DND-41 (cell line): Measurements from ENCODE around the gene MCHR1.
A peak's percentile ranks its signal among the peaks of the same experiment; 100 is the strongest.

Source experiments
- ATAC-seq: fragments of 200-7000 bp; cut with Tn5 transposase; 3 replicates; pipeline ENCODE4 v1.9.1; 2021; ENCODE audit warnings: low read depth; ENCODE audit not compliant: insufficient read depth
- DNase-seq: peaks from one replicate; pipeline ENCODE4 v3.0.0-alpha.2; 2020
- H2AFZ ChIP-seq: 2 replicates; pipeline ENCODE4 v1.6.0; 2012; ENCODE audit warnings: low read depth, low read length
- H3K27ac ChIP-seq: 2 replicates; pipeline ENCODE4 v1.5.1; 2012; ENCODE audit warnings: low read length, inconsistent platforms
- H3K27me3 ChIP-seq: fragments of 200-600 bp; sonication (generic); 2 replicates; pipeline ENCODE4 v1.6.0; 2012; ENCODE audit warnings: low read length, mild to moderate bottlenecking, inconsistent platforms; ENCODE audit not compliant: insufficient read depth, poor library complexity
- H3K36me3 ChIP-seq: 2 replicates; pipeline ENCODE4 v1.5.1; 2012; ENCODE audit warnings: low read length, inconsistent platforms; ENCODE audit not compliant: insufficient read depth
- H3K4me1 ChIP-seq: 2 replicates; pipeline ENCODE4 v1.5.1; 2012; ENCODE audit warnings: mild to moderate bottlenecking, low read length; ENCODE audit not compliant: insufficient read depth
- H3K4me2 ChIP-seq: 2 replicates; pipeline ENCODE4 v1.6.0; 2012; ENCODE audit warnings: mild to moderate bottlenecking, moderate library complexity, low read length, inconsistent platforms; ENCODE audit not compliant: insufficient read depth
- H3K4me3 ChIP-seq, 2 experiments: fragments of 200-600 bp in 1 of 2; shearing (Covaris generic) in 1 of 2; 2 replicates each; pipeline ENCODE4 v1.5.1; 2012 to 2016; ENCODE audit warnings: inconsistent platforms in 2 of 2, low read length in 2 of 2, mild to moderate bottlenecking in 2 of 2, low read depth in 1 of 2, moderate library complexity in 1 of 2
- H3K79me2 ChIP-seq: 2 replicates; pipeline ENCODE4 v1.6.0; 2012; ENCODE audit warnings: low read length, inconsistent platforms; ENCODE audit not compliant: insufficient read depth
- H3K9ac ChIP-seq: 2 replicates; pipeline ENCODE4 v1.6.0; 2012; ENCODE audit warnings: low read depth, mild to moderate bottlenecking, inconsistent platforms, low read length, moderate library complexity
- H3K9me3 ChIP-seq: 2 replicates; pipeline ENCODE4 v1.5.1; 2012; ENCODE audit warnings: low read length, moderate library complexity, mild to moderate bottlenecking, inconsistent platforms; ENCODE audit not compliant: insufficient read depth, severe bottlenecking
- H4K20me1 ChIP-seq: 2 replicates; pipeline ENCODE4 v1.6.0; 2012; ENCODE audit warnings: low read length; ENCODE audit not compliant: insufficient read depth
- CTCF ChIP-seq: IDR thresholded peaks from 2 replicates; pipeline ENCODE4 v1.5.1; 2012; ENCODE audit warnings: borderline replicate concordance, low read length, moderate library complexity, mild to moderate bottlenecking; ENCODE audit not compliant: poor library complexity, severe bottlenecking; ENCODE audit errors: extremely low read depth
- EZH2 ChIP-seq: IDR thresholded peaks from 3 replicates; pipeline ENCODE4 v1.6.1; 2012; ENCODE audit warnings: borderline replicate concordance, low read depth, mild to moderate bottlenecking, moderate library complexity, low read length, inconsistent platforms; ENCODE audit not compliant: severe bottlenecking

MCHR1 gene

GRCh38 chr22:40679964-40680818, 907 bp downstream of the MCHR1 start:
- no peaks in the 10 kb centered on the region for H3K9me3 ChIP-seq
- H3K79me2 ChIP-seq, result no peaks in the 10 kb centered on the region
- H3K4me3 ChIP-seq, result no peak overlapping the region
- peaks cover 37% of the 10 kb centered on the region for H3K4me1 ChIP-seq
- no peaks in the 10 kb centered on the region for H3K27me3 ChIP-seq
- H3K9ac ChIP-seq, result no peak overlapping the region
- no peaks in the 10 kb centered on the region for H3K36me3 ChIP-seq
- H2AFZ ChIP-seq, result no peak overlapping the region
- no peak overlapping the region for H3K4me2 ChIP-seq
- no peak overlapping the region for H3K27ac ChIP-seq
- DNase-seq (no peak), ATAC-seq (no peak)
- TF ChIP-seq CTCF (no peak), EZH2 (no peak)
- H4K20me1 ChIP-seq, result no peaks in the 10 kb centered on the region

DNA sequence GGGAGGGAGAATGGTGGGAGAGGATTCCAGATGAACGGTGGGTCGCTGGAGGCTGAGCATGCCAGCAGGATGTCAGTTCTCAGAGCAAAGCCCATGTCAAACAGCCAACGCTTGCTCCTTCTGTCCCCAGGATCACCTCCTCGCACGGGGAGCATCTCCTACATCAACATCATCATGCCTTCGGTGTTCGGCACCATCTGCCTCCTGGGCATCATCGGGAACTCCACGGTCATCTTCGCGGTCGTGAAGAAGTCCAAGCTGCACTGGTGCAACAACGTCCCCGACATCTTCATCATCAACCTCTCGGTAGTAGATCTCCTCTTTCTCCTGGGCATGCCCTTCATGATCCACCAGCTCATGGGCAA, 1.5 kb downstream of the MCHR1 start:
- peaks cover 39% of the 10 kb centered on the region for H3K4me1 ChIP-seq
- H3K4me2 ChIP-seq, result no peak overlapping the region
- no peak for TF ChIP-seq EZH2
- no peak for TF ChIP-seq CTCF
- H3K9me3 ChIP-seq, result no peaks in the 10 kb centered on the region
- ATAC-seq (no peak), DNase-seq (no peak)
- H2AFZ ChIP-seq, result no peak overlapping the region
- no peaks in the 10 kb centered on the region for H4K20me1 ChIP-seq
- no peak overlapping the region for H3K4me3 ChIP-seq
- H3K36me3 ChIP-seq, result no peaks in the 10 kb centered on the region
- 0 out of 2 replicates have a peak overlapping the region, but pooled peaks have one; percentile 1 for H3K27ac ChIP-seq
- no peak overlapping the region for H3K9ac ChIP-seq
- H3K27me3 ChIP-seq, result no peaks in the 10 kb centered on the region
- H3K79me2 ChIP-seq, result no peaks in the 10 kb centered on the region

DNA sequence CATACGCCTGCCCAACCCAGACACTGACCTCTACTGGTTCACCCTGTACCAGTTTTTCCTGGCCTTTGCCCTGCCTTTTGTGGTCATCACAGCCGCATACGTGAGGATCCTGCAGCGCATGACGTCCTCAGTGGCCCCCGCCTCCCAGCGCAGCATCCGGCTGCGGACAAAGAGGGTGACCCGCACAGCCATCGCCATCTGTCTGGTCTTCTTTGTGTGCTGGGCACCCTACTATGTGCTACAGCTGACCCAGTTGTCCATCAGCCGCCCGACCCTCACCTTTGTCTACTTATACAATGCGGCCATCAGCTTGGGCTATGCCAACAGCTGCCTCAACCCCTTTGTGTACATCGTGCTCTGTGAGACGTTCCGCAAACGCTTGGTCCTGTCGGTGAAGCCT, 2.2 kb downstream of the MCHR1 start:
- H3K79me2 ChIP-seq, result no peaks in the 10 kb centered on the region
- no peak for ATAC-seq
- peak overlapping the region; percentile 86 for H3K27ac ChIP-seq
- H3K27me3 ChIP-seq, result no peaks in the 10 kb centered on the region
- H4K20me1 ChIP-seq, result no peaks in the 10 kb centered on the region
- H2AFZ ChIP-seq, result 0 out of 2 replicates have a peak overlapping the region, but pooled peaks have one; percentile 18
- peaks cover 39% of the 10 kb centered on the region for H3K4me1 ChIP-seq
- H3K9ac ChIP-seq, result no peak overlapping the region
- no peak for TF ChIP-seq CTCF
- no peak for TF ChIP-seq EZH2
- H3K4me2 ChIP-seq, result no peak overlapping the region
- no peak overlapping the region for H3K4me3 ChIP-seq
- no peak for DNase-seq
- H3K36me3 ChIP-seq, result no peaks in the 10 kb centered on the region
- H3K9me3 ChIP-seq, result no peaks in the 10 kb centered on the region
